ENCODE results near the gene PLCL2.
"Not testable (repeated sequence)": the region's sequence is repeated elsewhere in the genome, so short reads cannot be mapped to it uniquely, and the experiment has no call there.

PLCL2 gene

GRCh38 chr3:17128671-17129070 is 243.9 kb downstream of the PLCL2 start:
- H3K9ac ChIP-seq (ENCODE audit: low read length); H4K91ac ChIP-seq (ENCODE audit: low read depth, low read length); H3K4me1 ChIP-seq (ENCODE audit: control insufficient read depth in 1 of 2, insufficient read depth in 2 of 2, low read length in 2 of 2); H2BK12ac ChIP-seq (ENCODE audit: low read length); H4K12ac ChIP-seq (ENCODE audit: low read depth, low read length); H3K27ac ChIP-seq (ENCODE audit: low read depth, low read length); H3K36me3 ChIP-seq (ENCODE audit: control insufficient read depth in 1 of 2, insufficient read depth in 2 of 2, low read length in 2 of 2); H2AK5ac ChIP-seq (ENCODE audit: low read length); H3K79me2 ChIP-seq (ENCODE audit: control insufficient read depth, insufficient read depth, low read length, poor library complexity); H4K8ac ChIP-seq (ENCODE audit: low read depth, low read length); H3K4me2 ChIP-seq (ENCODE audit: low read length); DNase-seq; H2AFZ ChIP-seq (ENCODE audit: insufficient read depth, low read length, poor library complexity); H3K79me1 ChIP-seq (ENCODE audit: low read length); H2BK120ac ChIP-seq (ENCODE audit: insufficient read depth, low read length, poor library complexity); H3K4me3 ChIP-seq (ENCODE audit: low read depth, low read length); H3K4ac ChIP-seq (ENCODE audit: low read depth, low read length); H3K23ac ChIP-seq (ENCODE audit: low read length); H3K14ac ChIP-seq (ENCODE audit: low read length); H2BK5ac ChIP-seq (ENCODE audit: low read depth, low read length, poor library complexity); H3K27me3 ChIP-seq (ENCODE audit: insufficient read depth, low read length); H3K9me3 ChIP-seq (ENCODE audit: insufficient read depth, low read depth, low read length); H3K18ac ChIP-seq (ENCODE audit: low read length): not testable (repeated sequence)
- no CpG with 5 or more reads among the region's 3 CpGs for WGBS (ENCODE audit: extremely low coverage, insufficient coverage, insufficient read length)

GRCh38 chr3:17129556-17129955 is 244.8 kb downstream of the PLCL2 start:
- Histone ChIP-seq H4K91ac (ENCODE audit: low read depth, low read length) (no peak overlapping the region), H4K12ac (ENCODE audit: low read depth, low read length) (no peak overlapping the region), H3K27ac (ENCODE audit: low read depth, low read length) (no peak overlapping the region), H3K27me3 (ENCODE audit: insufficient read depth, low read length) (no peaks in the 10 kb centered on the region), H2AFZ (ENCODE audit: insufficient read depth, low read length, poor library complexity) (no peak overlapping the region), H3K4ac (ENCODE audit: low read depth, low read length) (no peak overlapping the region), H3K4me3 (ENCODE audit: low read depth, low read length) (no peak overlapping the region), H3K9ac (ENCODE audit: low read length) (no peak overlapping the region), H3K79me2 (ENCODE audit: control insufficient read depth, insufficient read depth, low read length, poor library complexity) (no peaks in the 10 kb centered on the region), H2BK120ac (ENCODE audit: insufficient read depth, low read length, poor library complexity) (no peak overlapping the region), H2BK5ac (ENCODE audit: low read depth, low read length, poor library complexity) (no peak overlapping the region), H3K14ac (ENCODE audit: low read length) (no peak overlapping the region), H2BK12ac (ENCODE audit: low read length) (no peak overlapping the region), H3K79me1 (ENCODE audit: low read length) (no peaks in the 10 kb centered on the region), H4K8ac (ENCODE audit: low read depth, low read length) (no peak overlapping the region), H3K23ac (ENCODE audit: low read length) (no peak overlapping the region), H3K36me3 (ENCODE audit: control insufficient read depth in 1 of 2, insufficient read depth in 2 of 2, low read length in 2 of 2) (no peaks in the 10 kb centered on the region), H3K18ac (ENCODE audit: low read length) (no peak overlapping the region), H3K4me2 (ENCODE audit: low read length) (no peak overlapping the region), H3K4me1 (ENCODE audit: control insufficient read depth in 1 of 2, insufficient read depth in 2 of 2, low read length in 2 of 2) (no peaks in the 10 kb centered on the region), H2AK5ac (ENCODE audit: low read length) (no peak overlapping the region), H3K9me3 (ENCODE audit: insufficient read depth, low read depth, low read length) (peaks cover 2% of the 10 kb centered on the region)
- no peak for DNase-seq
- WGBS (ENCODE audit: extremely low coverage, insufficient coverage, insufficient read length) = no CpG with 5 or more reads among the region's 3 CpGs

- H2BK5ac ChIP-seq (ENCODE audit: low read depth, low read length, poor library complexity) = no peak overlapping the region
- no peak overlapping the region for H3K14ac ChIP-seq (ENCODE audit: low read length)
- H3K9ac ChIP-seq (ENCODE audit: low read length) = no peak overlapping the region
- no peak overlapping the region for H2BK12ac ChIP-seq (ENCODE audit: low read length)
- H4K12ac ChIP-seq (ENCODE audit: low read depth, low read length) = no peak overlapping the region
- H3K27ac ChIP-seq (ENCODE audit: low read depth, low read length) = no peak overlapping the region
- H4K8ac ChIP-seq (ENCODE audit: low read depth, low read length) = no peak overlapping the region
- no peak for DNase-seq
- WGBS (ENCODE audit: extremely low coverage, insufficient coverage, insufficient read length) = no CpG with 5 or more reads among the region's 3 CpGs
- H3K18ac ChIP-seq (ENCODE audit: low read length) = no peak overlapping the region
- H3K79me2 ChIP-seq (ENCODE audit: control insufficient read depth, insufficient read depth, low read length, poor library complexity) = no peaks in the 10 kb centered on the region
- H3K4me1 ChIP-seq (ENCODE audit: control insufficient read depth in 1 of 2, insufficient read depth in 2 of 2, low read length in 2 of 2) = no peaks in the 10 kb centered on the region
- no peaks in the 10 kb centered on the region for H3K27me3 ChIP-seq (ENCODE audit: insufficient read depth, low read length)
- no peak overlapping the region for H2BK120ac ChIP-seq (ENCODE audit: insufficient read depth, low read length, poor library complexity)
- H2AFZ ChIP-seq (ENCODE audit: insufficient read depth, low read length, poor library complexity) = no peak overlapping the region
- no peaks in the 10 kb centered on the region for H3K79me1 ChIP-seq (ENCODE audit: low read length)
- no peak overlapping the region for H3K4me2 ChIP-seq (ENCODE audit: low read length)
- no peak overlapping the region for H3K4me3 ChIP-seq (ENCODE audit: low read depth, low read length)
- no peak overlapping the region for H4K91ac ChIP-seq (ENCODE audit: low read depth, low read length)
- H3K23ac ChIP-seq (ENCODE audit: low read length) = no peak overlapping the region
- H3K9me3 ChIP-seq (ENCODE audit: insufficient read depth, low read depth, low read length) = peaks cover 2% of the 10 kb centered on the region
- H2AK5ac ChIP-seq (ENCODE audit: low read length) = no peak overlapping the region
- no peak overlapping the region for H3K4ac ChIP-seq (ENCODE audit: low read depth, low read length)
- no peaks in the 10 kb centered on the region for H3K36me3 ChIP-seq (ENCODE audit: control insufficient read depth in 1 of 2, insufficient read depth in 2 of 2, low read length in 2 of 2)
Measured at GRCh38 chr3:17130956-17131355, 246.2 kb downstream of the PLCL2 start.

DNA sequence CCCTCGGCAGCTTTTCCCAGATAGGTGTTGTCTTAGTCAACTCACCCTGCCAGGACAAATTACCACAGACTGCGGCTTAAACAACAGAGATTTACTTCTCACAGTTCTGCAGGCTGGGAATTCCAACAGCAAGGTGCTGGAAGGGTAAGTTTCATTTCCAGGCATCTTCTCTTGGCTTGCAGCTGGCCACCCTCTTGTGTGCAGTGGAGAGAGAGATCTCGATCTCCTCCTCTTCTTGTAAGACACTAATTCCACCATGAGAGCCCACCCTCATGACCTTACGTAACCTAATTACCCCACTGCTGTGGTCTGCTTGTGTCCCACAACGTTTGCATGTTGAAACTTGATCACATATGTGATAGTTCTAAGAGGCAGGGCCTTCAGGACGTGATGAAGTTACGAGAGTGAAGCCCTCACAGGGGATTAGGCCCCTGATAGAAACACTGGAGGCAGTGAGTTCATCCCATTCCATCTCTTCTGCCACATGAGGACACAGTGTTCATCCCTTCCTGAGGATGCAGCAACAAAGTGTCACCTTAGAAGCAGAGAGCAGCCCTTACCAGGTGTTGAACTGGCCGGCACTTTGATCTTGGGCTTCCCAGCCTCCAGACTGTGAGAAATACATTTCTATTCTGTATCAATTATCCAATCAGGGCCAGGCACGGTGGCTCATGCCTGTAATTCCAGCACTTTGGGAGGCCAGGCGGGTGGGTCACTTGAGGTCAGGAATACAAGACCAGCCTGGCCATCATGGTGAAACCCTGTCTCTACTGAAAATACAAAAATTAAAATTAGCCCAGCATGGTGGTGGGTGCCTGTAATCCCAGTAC is 247.7 kb downstream of the PLCL2 start:
- H2BK12ac ChIP-seq (ENCODE audit: low read length) = no peak overlapping the region
- peaks cover 11% of the 10 kb centered on the region for H3K9me3 ChIP-seq (ENCODE audit: insufficient read depth, low read depth, low read length)
- H3K27ac ChIP-seq (ENCODE audit: low read depth, low read length) = no peak overlapping the region
- no peak overlapping the region for H3K4me2 ChIP-seq (ENCODE audit: low read length)
- H2AFZ ChIP-seq (ENCODE audit: insufficient read depth, low read length, poor library complexity) = no peak overlapping the region
- H3K4me3 ChIP-seq (ENCODE audit: low read depth, low read length) = no peak overlapping the region
- no peak overlapping the region for H3K4ac ChIP-seq (ENCODE audit: low read depth, low read length)
- peak; percentile 94 to 95 for DNase-seq
- no peak overlapping the region for H3K23ac ChIP-seq (ENCODE audit: low read length)
- no CpG with 5 or more reads among the region's 10 CpGs for WGBS (ENCODE audit: extremely low coverage, insufficient coverage, insufficient read length)
- H3K27me3 ChIP-seq (ENCODE audit: insufficient read depth, low read length) = no peaks in the 10 kb centered on the region
- H3K9ac ChIP-seq (ENCODE audit: low read length) = no peak overlapping the region
- H4K8ac ChIP-seq (ENCODE audit: low read depth, low read length) = no peak overlapping the region
- H4K91ac ChIP-seq (ENCODE audit: low read depth, low read length) = no peak overlapping the region
- H2BK5ac ChIP-seq (ENCODE audit: low read depth, low read length, poor library complexity) = no peak overlapping the region
- H2BK120ac ChIP-seq (ENCODE audit: insufficient read depth, low read length, poor library complexity) = no peak overlapping the region
- H4K12ac ChIP-seq (ENCODE audit: low read depth, low read length) = no peak overlapping the region
- H3K79me1 ChIP-seq (ENCODE audit: low read length) = no peaks in the 10 kb centered on the region
- no peaks in the 10 kb centered on the region for H3K36me3 ChIP-seq (ENCODE audit: control insufficient read depth in 1 of 2, insufficient read depth in 2 of 2, low read length in 2 of 2)
- H2AK5ac ChIP-seq (ENCODE audit: low read length) = no peak overlapping the region
- no peaks in the 10 kb centered on the region for H3K4me1 ChIP-seq (ENCODE audit: control insufficient read depth in 1 of 2, insufficient read depth in 2 of 2, low read length in 2 of 2)
- H3K18ac ChIP-seq (ENCODE audit: low read length) = no peak overlapping the region
- no peaks in the 10 kb centered on the region for H3K79me2 ChIP-seq (ENCODE audit: control insufficient read depth, insufficient read depth, low read length, poor library complexity)
- H3K14ac ChIP-seq (ENCODE audit: low read length) = no peak overlapping the region
